ENCODE measurements around the gene MBTPS2.

The MBTPS2 gene

GRCh38 chrX:21821875-21822274 is 17.5 kb upstream of the MBTPS2 start:
- H3K4me1 ChIP-seq (ENCODE audit: control insufficient read depth, insufficient read depth, low read length) = no peaks in the 10 kb centered on the region
- no peaks in the 10 kb centered on the region for H3K27me3 ChIP-seq (ENCODE audit: control insufficient read depth, insufficient read depth, low read length)
- no peak overlapping the region for H3K9ac ChIP-seq (ENCODE audit: low read length)
- H3K36me3 ChIP-seq (ENCODE audit: control insufficient read depth, insufficient read depth, low read length) = no peaks in the 10 kb centered on the region
- H3K4me3 ChIP-seq (ENCODE audit: low read length) = no peak overlapping the region
- no peak overlapping the region for H3K27ac ChIP-seq (ENCODE audit: low read depth, low read length)

- Histone ChIP-seq H3K9ac (ENCODE audit: low read length) (no peak overlapping the region), H3K27ac (ENCODE audit: low read depth, low read length) (no peak overlapping the region), H3K4me3 (ENCODE audit: low read length) (no peak overlapping the region), H3K36me3 (ENCODE audit: control insufficient read depth, insufficient read depth, low read length) (no peaks in the 10 kb centered on the region), H3K27me3 (ENCODE audit: control insufficient read depth, insufficient read depth, low read length) (no peaks in the 10 kb centered on the region), H3K4me1 (ENCODE audit: control insufficient read depth, insufficient read depth, low read length) (no peaks in the 10 kb centered on the region)
Measured at GRCh38 chrX:21831496-21831895, 7.9 kb upstream of the MBTPS2 start.

GRCh38 chrX:21837056-21837455 is 2.4 kb upstream of the MBTPS2 start:
- H3K27ac ChIP-seq (ENCODE audit: low read depth, low read length) = no peak overlapping the region
- no peaks in the 10 kb centered on the region for H3K4me1 ChIP-seq (ENCODE audit: control insufficient read depth, insufficient read depth, low read length)
- H3K4me3 ChIP-seq (ENCODE audit: low read length) = no peak overlapping the region
- no peaks in the 10 kb centered on the region for H3K36me3 ChIP-seq (ENCODE audit: control insufficient read depth, insufficient read depth, low read length)
- H3K9ac ChIP-seq (ENCODE audit: low read length) = no peak overlapping the region
- no peaks in the 10 kb centered on the region for H3K27me3 ChIP-seq (ENCODE audit: control insufficient read depth, insufficient read depth, low read length)

- Histone ChIP-seq H3K4me3 (ENCODE audit: low read length) (peak overlapping the region; percentile 88), H3K36me3 (ENCODE audit: control insufficient read depth, insufficient read depth, low read length) (no peaks in the 10 kb centered on the region), H3K4me1 (ENCODE audit: control insufficient read depth, insufficient read depth, low read length) (no peaks in the 10 kb centered on the region), H3K9ac (ENCODE audit: low read length) (peak overlapping the region; percentile 30), H3K27ac (ENCODE audit: low read depth, low read length) (peak overlapping the region; percentile 82), H3K27me3 (ENCODE audit: control insufficient read depth, insufficient read depth, low read length) (no peaks in the 10 kb centered on the region)
Measured at GRCh38 chrX:21838937-21839333, 482 bp upstream of the MBTPS2 start.

GRCh38 chrX:21840193-21840545 is 752 bp downstream of the MBTPS2 start:
- H3K27me3 ChIP-seq (ENCODE audit: control insufficient read depth, insufficient read depth, low read length) = no peaks in the 10 kb centered on the region
- H3K4me1 ChIP-seq (ENCODE audit: control insufficient read depth, insufficient read depth, low read length) = no peaks in the 10 kb centered on the region
- peak overlapping the region; percentile 88 for H3K4me3 ChIP-seq (ENCODE audit: low read length)
- no peak overlapping the region for H3K9ac ChIP-seq (ENCODE audit: low read length)
- H3K27ac ChIP-seq (ENCODE audit: low read depth, low read length) = peak overlapping the region; percentile 57
- H3K36me3 ChIP-seq (ENCODE audit: control insufficient read depth, insufficient read depth, low read length) = no peaks in the 10 kb centered on the region

GRCh38 chrX:21843179-21843578 is 3.8 kb downstream of the MBTPS2 start:
- H3K4me1 ChIP-seq (ENCODE audit: control insufficient read depth, insufficient read depth, low read length) = no peaks in the 10 kb centered on the region
- H3K4me3 ChIP-seq (ENCODE audit: low read length) = no peak overlapping the region
- H3K36me3 ChIP-seq (ENCODE audit: control insufficient read depth, insufficient read depth, low read length) = no peaks in the 10 kb centered on the region

GRCh38 chrX:21845096-21845495 is 5.7 kb downstream of the MBTPS2 start:
- H3K36me3 ChIP-seq (ENCODE audit: control insufficient read depth, insufficient read depth, low read length) = no peaks in the 10 kb centered on the region

More at GRCh38 chrX:21843179-21843578, 3.8 kb downstream of the MBTPS2 start:
- no peak overlapping the region for H3K9ac ChIP-seq (ENCODE audit: low read length)
- H3K27ac ChIP-seq (ENCODE audit: low read depth, low read length) = no peak overlapping the region
- no peaks in the 10 kb centered on the region for H3K27me3 ChIP-seq (ENCODE audit: control insufficient read depth, insufficient read depth, low read length)

GRCh38 chrX:21847342-21847741 is 7.9 kb downstream of the MBTPS2 start:
- H3K36me3 ChIP-seq (ENCODE audit: control insufficient read depth, insufficient read depth, low read length) = no peaks in the 10 kb centered on the region
- H3K4me1 ChIP-seq (ENCODE audit: control insufficient read depth, insufficient read depth, low read length) = no peaks in the 10 kb centered on the region
- H3K27ac ChIP-seq (ENCODE audit: low read depth, low read length) = no peak overlapping the region
- no peak overlapping the region for H3K9ac ChIP-seq (ENCODE audit: low read length)
- no peaks in the 10 kb centered on the region for H3K27me3 ChIP-seq (ENCODE audit: control insufficient read depth, insufficient read depth, low read length)
- no peak overlapping the region for H3K4me3 ChIP-seq (ENCODE audit: low read length)

More at GRCh38 chrX:21845096-21845495, 5.7 kb downstream of the MBTPS2 start:
- no peak overlapping the region for H3K27ac ChIP-seq (ENCODE audit: low read depth, low read length)
- no peaks in the 10 kb centered on the region for H3K4me1 ChIP-seq (ENCODE audit: control insufficient read depth, insufficient read depth, low read length)
- no peaks in the 10 kb centered on the region for H3K27me3 ChIP-seq (ENCODE audit: control insufficient read depth, insufficient read depth, low read length)
- no peak overlapping the region for H3K4me3 ChIP-seq (ENCODE audit: low read length)
- H3K9ac ChIP-seq (ENCODE audit: low read length) = no peak overlapping the region

- Histone ChIP-seq H3K27ac (ENCODE audit: low read depth, low read length) (no peak overlapping the region), H3K9ac (ENCODE audit: low read length) (no peak overlapping the region), H3K36me3 (ENCODE audit: control insufficient read depth, insufficient read depth, low read length) (peaks cover 4% of the 10 kb centered on the region), H3K27me3 (ENCODE audit: control insufficient read depth, insufficient read depth, low read length) (no peaks in the 10 kb centered on the region), H3K4me3 (ENCODE audit: low read length) (no peak overlapping the region), H3K4me1 (ENCODE audit: control insufficient read depth, insufficient read depth, low read length) (no peaks in the 10 kb centered on the region)
Measured at GRCh38 chrX:21853578-21853977, 14.2 kb downstream of the MBTPS2 start.

GRCh38 chrX:21855937-21856415 is 16.6 kb downstream of the MBTPS2 start, which contains the start of gene YY2:
Gene YY2 (plus strand): TSS chrX:21855987. CDS start chrX:21856485, 498 bp downstream.
- Histone ChIP-seq H3K4me3 (ENCODE audit: low read length) (no peak within 1 kb of the TSS), H3K27ac (ENCODE audit: low read depth, low read length) (no peak within 1 kb of the TSS), H3K9ac (ENCODE audit: low read length) (no peak within 1 kb of the TSS)

GRCh38 chrX:21856504-21856903 is 17.1 kb downstream of the MBTPS2 start:
- Histone ChIP-seq H3K27me3 (ENCODE audit: control insufficient read depth, insufficient read depth, low read length) (no peaks in the 10 kb centered on the region), H3K4me3 (ENCODE audit: low read length) (no peak overlapping the region), H3K27ac (ENCODE audit: low read depth, low read length) (no peak overlapping the region), H3K36me3 (ENCODE audit: control insufficient read depth, insufficient read depth, low read length) (peaks cover 4% of the 10 kb centered on the region), H3K4me1 (ENCODE audit: control insufficient read depth, insufficient read depth, low read length) (no peaks in the 10 kb centered on the region), H3K9ac (ENCODE audit: low read length) (no peak overlapping the region)

More at GRCh38 chrX:21855937-21856415, 16.6 kb downstream of the MBTPS2 start, which contains the start of gene YY2:
- H3K27me3 ChIP-seq (ENCODE audit: control insufficient read depth, insufficient read depth, low read length) = no peaks in the 10 kb centered on the region
- H3K4me1 ChIP-seq (ENCODE audit: control insufficient read depth, insufficient read depth, low read length) = no peaks in the 10 kb centered on the region
- peaks cover 4% of the 10 kb centered on the region for H3K36me3 ChIP-seq (ENCODE audit: control insufficient read depth, insufficient read depth, low read length)

- Histone ChIP-seq H3K9ac (ENCODE audit: low read length) (no peak overlapping the region), H3K27me3 (ENCODE audit: control insufficient read depth, insufficient read depth, low read length) (no peaks in the 10 kb centered on the region), H3K27ac (ENCODE audit: low read depth, low read length) (no peak overlapping the region), H3K4me3 (ENCODE audit: low read length) (no peak overlapping the region), H3K4me1 (ENCODE audit: control insufficient read depth, insufficient read depth, low read length) (no peaks in the 10 kb centered on the region), H3K36me3 (ENCODE audit: control insufficient read depth, insufficient read depth, low read length) (no peaks in the 10 kb centered on the region)
Measured at GRCh38 chrX:21863241-21863640, 23.8 kb downstream of the MBTPS2 start.

- H3K36me3 ChIP-seq (ENCODE audit: control insufficient read depth, insufficient read depth, low read length) = no peaks in the 10 kb centered on the region
- no peak overlapping the region for H3K9ac ChIP-seq (ENCODE audit: low read length)
- no peak overlapping the region for H3K4me3 ChIP-seq (ENCODE audit: low read length)
- no peaks in the 10 kb centered on the region for H3K27me3 ChIP-seq (ENCODE audit: control insufficient read depth, insufficient read depth, low read length)
- H3K27ac ChIP-seq (ENCODE audit: low read depth, low read length) = no peak overlapping the region
- H3K4me1 ChIP-seq (ENCODE audit: control insufficient read depth, insufficient read depth, low read length) = no peaks in the 10 kb centered on the region
Measured at GRCh38 chrX:21865436-21865835, 26.0 kb downstream of the MBTPS2 start.
